ENCODE data around the gene GGACT.
A peak's percentile ranks its signal among the peaks of the same experiment; 100 is the strongest.

The GGACT gene

GRCh38 chr13:100542826-100543156 is 45.8 kb downstream of the GGACT start:
- CTCF ChIA-PET, result interaction anchor here (0.6 to 3.3 kb wide), 12 partner anchors 9 to 886 kb away, joined by 3 to 27 read pairs (median 4); no protein-coding TSS in a partner anchor
- no peak overlapping the region for H3K4me3 ChIP-seq (ENCODE audit: low read depth, low read length)
- POLR2A ChIA-PET, result no interaction called here
- TF ChIP-seq, protein P1, sequence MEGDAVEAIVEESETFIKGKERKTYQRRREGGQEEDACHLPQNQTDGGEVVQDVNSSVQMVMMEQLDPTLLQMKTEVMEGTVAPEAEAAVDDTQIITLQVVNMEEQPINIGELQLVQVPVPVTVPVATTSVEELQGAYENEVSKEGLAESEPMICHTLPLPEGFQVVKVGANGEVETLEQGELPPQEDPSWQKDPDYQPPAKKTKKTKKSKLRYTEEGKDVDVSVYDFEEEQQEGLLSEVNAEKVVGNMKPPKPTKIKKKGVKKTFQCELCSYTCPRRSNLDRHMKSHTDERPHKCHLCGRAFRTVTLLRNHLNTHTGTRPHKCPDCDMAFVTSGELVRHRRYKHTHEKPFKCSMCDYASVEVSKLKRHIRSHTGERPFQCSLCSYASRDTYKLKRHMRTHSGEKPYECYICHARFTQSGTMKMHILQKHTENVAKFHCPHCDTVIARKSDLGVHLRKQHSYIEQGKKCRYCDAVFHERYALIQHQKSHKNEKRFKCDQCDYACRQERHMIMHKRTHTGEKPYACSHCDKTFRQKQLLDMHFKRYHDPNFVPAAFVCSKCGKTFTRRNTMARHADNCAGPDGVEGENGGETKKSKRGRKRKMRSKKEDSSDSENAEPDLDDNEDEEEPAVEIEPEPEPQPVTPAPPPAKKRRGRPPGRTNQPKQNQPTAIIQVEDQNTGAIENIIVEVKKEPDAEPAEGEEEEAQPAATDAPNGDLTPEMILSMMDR (IDR thresholded peaks at IDR 0.05; ENCODE audit: insufficient read depth, low read length, missing control alignments), result peak; percentile 33
- DNase-seq (ENCODE audit: low read depth, low spot score), result no peak

DNA sequence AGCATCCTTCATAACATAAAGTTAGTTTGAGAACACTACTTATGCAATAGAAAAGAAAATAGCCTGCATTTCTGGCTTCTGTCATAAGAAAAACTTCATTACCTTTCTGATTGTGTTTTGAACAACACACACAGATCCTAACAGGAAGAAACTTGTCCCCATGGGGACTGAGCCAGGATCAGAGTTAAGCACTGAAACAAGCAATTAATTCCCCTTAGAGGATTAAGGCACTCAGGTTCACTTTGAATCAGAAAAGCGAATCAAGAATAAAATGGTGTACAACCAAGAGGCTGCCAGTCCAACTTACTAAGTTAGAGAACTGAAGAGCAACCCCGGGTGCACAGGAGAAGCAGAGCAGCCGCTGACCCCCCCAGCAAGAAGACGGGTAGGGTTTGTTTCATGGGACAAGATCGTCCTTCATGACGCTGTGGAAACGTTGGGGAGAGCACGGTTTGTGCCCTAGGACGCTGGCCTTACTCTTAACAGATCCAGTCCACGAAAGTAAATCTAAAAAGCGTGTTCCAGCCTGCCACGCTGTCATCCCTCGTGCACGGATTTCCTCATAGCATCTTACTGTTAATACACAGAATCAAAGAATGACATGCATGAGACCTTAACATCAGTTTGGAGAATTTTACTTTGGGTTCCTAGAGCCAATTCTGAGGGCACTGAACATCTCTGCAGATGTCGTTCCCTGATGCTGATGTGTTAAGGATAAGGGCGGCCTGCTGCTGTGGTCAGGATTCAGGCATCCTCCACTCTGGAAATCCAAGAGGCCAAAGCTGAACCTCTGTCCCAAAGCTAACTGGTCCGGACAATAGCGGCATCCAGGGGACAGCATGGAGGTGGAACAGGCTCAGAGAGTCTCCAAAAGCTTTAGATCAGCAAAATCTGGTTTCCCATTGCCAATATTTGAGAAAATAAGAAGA is 46.4 kb downstream of the GGACT start:
- CTCF ChIA-PET, result interaction anchor here (0.6 to 3.3 kb wide), 12 partner anchors 10 to 886 kb away, joined by 3 to 27 read pairs (median 4); no protein-coding TSS in a partner anchor
- TF ChIP-seq, protein P1 (IDR thresholded peaks at IDR 0.05; ENCODE audit: insufficient read depth, low read length, missing control alignments), result no peak
- POLR2A ChIA-PET, result no interaction called here
- no peak overlapping the region for H3K4me3 ChIP-seq (ENCODE audit: low read depth, low read length)
- no peak for DNase-seq (ENCODE audit: low read depth, low spot score)

DNA sequence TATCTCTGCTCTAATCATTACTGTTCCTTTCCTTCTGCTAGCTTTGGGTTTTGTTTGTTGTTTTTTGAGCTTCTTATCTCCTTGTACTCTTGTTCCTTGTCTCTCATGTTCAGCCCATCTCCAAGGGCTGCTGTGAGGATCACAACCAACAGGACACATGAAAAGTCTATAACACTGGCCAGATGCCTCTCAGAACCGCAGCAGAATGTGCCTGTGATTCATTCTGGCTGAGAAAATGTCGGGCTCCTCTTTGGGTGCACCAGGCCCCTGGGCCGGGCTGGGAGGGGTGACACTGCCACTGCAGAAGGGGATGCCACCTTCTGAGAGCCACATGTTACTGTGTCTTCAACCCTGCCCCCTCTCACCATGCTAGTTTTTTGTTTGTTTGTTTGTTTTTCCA is 48.0 kb downstream of the GGACT start:
- no peak for DNase-seq (ENCODE audit: low read depth, low spot score)
- POLR2A ChIA-PET, result no interaction called here
- TF ChIP-seq, protein P1 (IDR thresholded peaks at IDR 0.05; ENCODE audit: insufficient read depth, low read length, missing control alignments), result no peak
- H3K4me3 ChIP-seq (ENCODE audit: low read depth, low read length), result no peak overlapping the region
- CTCF ChIA-PET, result interaction anchor here (1.0 to 1.5 kb wide), 4 partner anchors 19 to 624 kb away, joined by 3 to 5 read pairs (median 3); no protein-coding TSS in a partner anchor

GRCh38 chr13:100537951-100538462 is 50.6 kb downstream of the GGACT start:
- POLR2A ChIA-PET, result no interaction called here
- DNase-seq (ENCODE audit: low read depth, low spot score), result no peak
- CTCF ChIA-PET, result no interaction called here
- H3K4me3 ChIP-seq (ENCODE audit: low read depth, low read length), result no peak overlapping the region
- TF ChIP-seq, protein P1 (IDR thresholded peaks at IDR 0.05; ENCODE audit: insufficient read depth, low read length, missing control alignments), result no peak

- H3K4me3 ChIP-seq (ENCODE audit: low read depth, low read length), result no peak overlapping the region
- TF ChIP-seq, protein P1 (IDR thresholded peaks at IDR 0.05; ENCODE audit: insufficient read depth, low read length, missing control alignments), result no peak
- ChIA-PET CTCF (interaction anchor here (1.2 kb wide), 1 partner anchor 880 kb away, joined by 3 read pairs; no protein-coding TSS in a partner anchor), POLR2A (no interaction called here)
- no peak for DNase-seq (ENCODE audit: low read depth, low spot score)
Measured at GRCh38 chr13:100537486-100537885, 51.1 kb downstream of the GGACT start.

DNA sequence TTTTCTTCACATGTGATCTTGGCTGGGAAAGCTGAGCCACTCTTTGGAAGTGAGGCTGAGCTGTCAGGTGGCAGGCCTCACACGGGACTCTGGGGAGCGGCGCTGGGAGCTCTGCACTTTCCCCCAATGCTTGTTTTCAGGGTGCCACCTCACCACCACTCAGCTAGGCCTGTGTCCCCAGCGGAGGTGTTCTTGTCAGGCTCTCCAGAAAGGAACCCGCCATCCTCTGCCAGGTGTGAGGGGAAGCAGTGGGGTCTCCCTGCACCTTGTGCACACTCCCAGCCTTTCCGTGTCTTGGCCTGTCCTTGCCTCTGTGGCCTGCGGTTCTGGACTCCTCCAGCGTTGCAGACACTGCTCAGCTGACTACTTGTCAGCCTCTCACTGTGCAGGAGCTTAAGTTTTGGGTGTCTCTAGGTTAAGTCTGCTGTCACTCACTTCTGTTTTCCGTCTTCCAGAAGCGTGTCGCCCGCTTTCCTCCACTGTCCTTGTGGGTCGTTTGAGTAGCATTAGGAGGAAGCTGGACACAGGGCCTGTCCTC is 51.9 kb downstream of the GGACT start:
- DNase-seq (ENCODE audit: low read depth, low spot score), result no peak
- TF ChIP-seq, protein P1 (IDR thresholded peaks at IDR 0.05; ENCODE audit: insufficient read depth, low read length, missing control alignments), result no peak
- POLR2A ChIA-PET, result no interaction called here
- CTCF ChIA-PET, result interaction anchor here (1.2 to 1.3 kb wide), 2 partner anchors 620 to 879 kb away, joined by 3 to 6 read pairs; no protein-coding TSS in a partner anchor
- H3K4me3 ChIP-seq (ENCODE audit: low read depth, low read length), result no peak overlapping the region

Data from AG04449 (cell line).